Measurements from ENCODE around the gene GTF2IRD1.
"Not testable (repeated sequence)": the region's sequence is repeated elsewhere in the genome, so short reads cannot be mapped to it uniquely, and the experiment has no call there.

The GTF2IRD1 gene

GRCh38 chr7:74481458-74482196, 27.9 kb downstream of the GTF2IRD1 start:
- peaks cover 9% of the 10 kb centered on the region for H3K36me3 ChIP-seq
- H3K4me3 ChIP-seq (ENCODE audit: low read depth, low read length) = no peak overlapping the region
- TF ChIP-seq CTCF (IDR thresholded peaks at IDR 0.05; ENCODE audit: low read depth, low read length) = no peak
- H3K27me3 ChIP-seq (ENCODE audit: insufficient read depth, low read depth, severe bottlenecking) = no peaks in the 10 kb centered on the region
- no peaks in the 10 kb centered on the region for H3K9me3 ChIP-seq (ENCODE audit: severe bottlenecking)
- no peak for DNase-seq
- H3K27ac ChIP-seq = peak overlapping the region; percentile 85

GRCh38 chr7:74482197-74482467, 28.4 kb downstream of the GTF2IRD1 start:
- no peaks in the 10 kb centered on the region for H3K9me3 ChIP-seq (ENCODE audit: severe bottlenecking)
- no peak for DNase-seq
- H3K27ac ChIP-seq = no peak overlapping the region
- peaks cover 9% of the 10 kb centered on the region for H3K36me3 ChIP-seq
- no peaks in the 10 kb centered on the region for H3K27me3 ChIP-seq (ENCODE audit: insufficient read depth, low read depth, severe bottlenecking)
- no peak for TF ChIP-seq CTCF (IDR thresholded peaks at IDR 0.05; ENCODE audit: low read depth, low read length)
- H3K4me3 ChIP-seq (ENCODE audit: low read depth, low read length) = no peak overlapping the region

- H3K36me3 ChIP-seq = peaks cover 9% of the 10 kb centered on the region
- H3K9me3 ChIP-seq (ENCODE audit: severe bottlenecking) = no peaks in the 10 kb centered on the region
- DNase-seq = no peak
- H3K27ac ChIP-seq = no peak overlapping the region
- H3K4me3 ChIP-seq (ENCODE audit: low read depth, low read length) = no peak overlapping the region
- TF ChIP-seq CTCF (IDR thresholded peaks at IDR 0.05; ENCODE audit: low read depth, low read length) = no peak
- H3K27me3 ChIP-seq (ENCODE audit: insufficient read depth, low read depth, severe bottlenecking) = no peaks in the 10 kb centered on the region
Measured at GRCh38 chr7:74482629-74483401, 29.1 kb downstream of the GTF2IRD1 start.

- Histone ChIP-seq H3K27ac (no peak overlapping the region), H3K9me3 (ENCODE audit: severe bottlenecking) (no peaks in the 10 kb centered on the region), H3K4me3 (ENCODE audit: low read depth, low read length) (no peak overlapping the region), H3K27me3 (ENCODE audit: insufficient read depth, low read depth, severe bottlenecking) (no peaks in the 10 kb centered on the region), H3K36me3 (peaks cover 12% of the 10 kb centered on the region)
- DNase-seq = no peak
- TF ChIP-seq CTCF (IDR thresholded peaks at IDR 0.05; ENCODE audit: low read depth, low read length) = no peak
Measured at GRCh38 chr7:74483402-74484336, 30.0 kb downstream of the GTF2IRD1 start.

GRCh38 chr7:74485611-74486010, 31.9 kb downstream of the GTF2IRD1 start:
- no peak overlapping the region for H3K4me3 ChIP-seq (ENCODE audit: low read depth, low read length)
- no peak for TF ChIP-seq CTCF (IDR thresholded peaks at IDR 0.05; ENCODE audit: low read depth, low read length)
- H3K9me3 ChIP-seq (ENCODE audit: severe bottlenecking) = no peaks in the 10 kb centered on the region
- H3K36me3 ChIP-seq = peaks cover 21% of the 10 kb centered on the region
- H3K27me3 ChIP-seq (ENCODE audit: insufficient read depth, low read depth, severe bottlenecking) = no peaks in the 10 kb centered on the region
- no peak for DNase-seq
- no peak overlapping the region for H3K27ac ChIP-seq

- H3K9me3 ChIP-seq (ENCODE audit: severe bottlenecking); H3K4me3 ChIP-seq (ENCODE audit: low read depth, low read length); H3K27me3 ChIP-seq (ENCODE audit: insufficient read depth, low read depth, severe bottlenecking); DNase-seq; H3K27ac ChIP-seq: not testable (repeated sequence)
- peaks cover 37% of the 10 kb centered on the region for H3K36me3 ChIP-seq
Measured at GRCh38 chr7:74488518-74489030, 34.9 kb downstream of the GTF2IRD1 start.

All from WERI-Rb-1 (cell line).